Measurements from ENCODE around the gene NDUFA7.

NDUFA7 gene

DNA sequence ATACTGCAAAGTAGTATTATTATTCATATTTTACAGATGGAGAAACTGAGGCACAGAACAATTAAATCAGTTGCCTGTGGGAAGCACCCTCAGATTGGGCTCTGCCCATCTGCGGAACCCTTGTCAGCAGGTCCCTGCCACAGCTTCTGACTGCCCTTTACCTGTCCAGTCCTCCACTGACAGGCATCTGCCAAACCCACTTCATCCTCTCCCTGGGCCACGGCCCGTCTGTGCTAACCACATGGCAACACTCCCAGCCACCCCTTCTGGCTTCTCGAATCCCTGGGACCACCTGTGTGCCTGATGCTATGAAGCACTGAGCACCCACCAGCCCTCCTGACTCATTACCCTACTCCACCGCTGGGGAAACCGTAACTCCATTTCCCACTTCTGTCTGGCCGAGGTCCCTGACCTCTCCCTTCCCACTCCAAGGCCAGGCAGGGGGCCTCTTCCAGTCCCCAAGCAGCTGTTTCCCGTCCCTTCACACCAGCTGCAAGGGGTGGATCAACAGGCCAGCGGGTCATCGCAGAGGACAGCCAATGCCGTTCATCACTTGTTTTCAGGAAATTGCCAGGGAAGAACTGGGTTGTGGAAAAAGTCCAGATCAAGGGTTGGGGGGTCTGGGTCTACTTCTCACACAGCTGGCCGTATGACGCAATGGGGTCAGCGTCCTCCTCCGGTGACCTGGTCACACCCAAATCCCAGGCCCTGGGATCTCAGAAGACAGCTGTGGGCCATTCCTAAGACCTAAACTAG, 19.3 kb upstream of the NDUFA7 start:
- CTCF ChIA-PET, result interaction anchor here (1.3 kb wide), 1 partner anchor 106 kb away, joined by 3 read pairs; no protein-coding TSS in a partner anchor
- TF ChIP-seq, protein P1, sequence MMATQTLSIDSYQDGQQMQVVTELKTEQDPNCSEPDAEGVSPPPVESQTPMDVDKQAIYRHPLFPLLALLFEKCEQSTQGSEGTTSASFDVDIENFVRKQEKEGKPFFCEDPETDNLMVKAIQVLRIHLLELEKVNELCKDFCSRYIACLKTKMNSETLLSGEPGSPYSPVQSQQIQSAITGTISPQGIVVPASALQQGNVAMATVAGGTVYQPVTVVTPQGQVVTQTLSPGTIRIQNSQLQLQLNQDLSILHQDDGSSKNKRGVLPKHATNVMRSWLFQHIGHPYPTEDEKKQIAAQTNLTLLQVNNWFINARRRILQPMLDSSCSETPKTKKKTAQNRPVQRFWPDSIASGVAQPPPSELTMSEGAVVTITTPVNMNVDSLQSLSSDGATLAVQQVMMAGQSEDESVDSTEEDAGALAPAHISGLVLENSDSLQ (IDR thresholded peaks at IDR 0.05), result no peak
- TF ChIP-seq FOXM1 (IDR thresholded peaks at IDR 0.05; ENCODE audit: borderline replicate concordance) (no peak), SP1 (IDR thresholded peaks at IDR 0.05) (no peak), ARNT (IDR thresholded peaks at IDR 0.05) (no peak), NFRKB (IDR thresholded peaks at IDR 0.05) (no peak), TARDBP (IDR thresholded peaks at IDR 0.05) (no peak), ELF4 (IDR thresholded peaks at IDR 0.05) (no peak)
- POLR2A ChIA-PET, result interaction anchor here (1.3 kb wide), 1 partner anchor 104 kb away, joined by 3 read pairs; the partner anchor contains the start of gene HNRNPM
- no peak for DNase-seq (ENCODE audit: extremely low spot score)

DNA sequence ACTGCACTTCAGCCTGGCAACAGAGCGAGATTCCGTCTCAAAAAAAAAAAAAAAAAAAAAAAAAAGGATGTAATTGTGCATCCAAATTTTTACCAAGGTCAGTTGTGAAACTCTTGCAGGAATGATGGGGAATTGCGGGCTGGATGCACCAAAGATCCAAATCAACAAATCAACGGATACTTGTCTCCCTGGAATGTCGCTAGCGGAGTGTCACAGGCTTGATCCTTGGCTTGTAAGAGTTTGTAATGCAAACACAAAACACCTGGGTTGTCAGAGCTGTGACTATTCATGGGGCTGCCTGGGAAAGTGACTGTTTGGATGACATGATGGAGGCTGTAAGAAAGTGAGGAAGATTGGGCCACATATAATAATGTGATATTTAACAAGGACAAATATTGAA, 17.7 kb upstream of the NDUFA7 start:
- POLR2A ChIA-PET, result no interaction called here
- no peak for DNase-seq (ENCODE audit: extremely low spot score)
- no peak for TF ChIP-seq FOXA1 (IDR thresholded peaks at IDR 0.05)
- no peak for TF ChIP-seq LEF1 (IDR thresholded peaks at IDR 0.05; ENCODE audit: borderline replicate concordance)
- no peak for TF ChIP-seq NFRKB (IDR thresholded peaks at IDR 0.05)
- no peak for TF ChIP-seq SP1 (IDR thresholded peaks at IDR 0.05)
- TF ChIP-seq CTBP1 (IDR thresholded peaks at IDR 0.05; ENCODE audit: borderline replicate concordance), result no peak
- no peak for TF ChIP-seq FOXK2 (IDR thresholded peaks at IDR 0.05)
- no peak for TF ChIP-seq BHLHE40 (IDR thresholded peaks at IDR 0.05; ENCODE audit: borderline replicate concordance)
- TF ChIP-seq SUZ12 (IDR thresholded peaks at IDR 0.05), result no peak
- no peak for TF ChIP-seq ELF4 (IDR thresholded peaks at IDR 0.05)
- TF ChIP-seq, protein P1 (IDR thresholded peaks at IDR 0.05), result no peak
- TF ChIP-seq L3MBTL2 (conservative IDR thresholded peaks at IDR 0.05), result no peak
- no peak for TF ChIP-seq HDGF (IDR thresholded peaks at IDR 0.05; ENCODE audit: borderline replicate concordance)
- CTCF ChIA-PET, result no interaction called here

DNA sequence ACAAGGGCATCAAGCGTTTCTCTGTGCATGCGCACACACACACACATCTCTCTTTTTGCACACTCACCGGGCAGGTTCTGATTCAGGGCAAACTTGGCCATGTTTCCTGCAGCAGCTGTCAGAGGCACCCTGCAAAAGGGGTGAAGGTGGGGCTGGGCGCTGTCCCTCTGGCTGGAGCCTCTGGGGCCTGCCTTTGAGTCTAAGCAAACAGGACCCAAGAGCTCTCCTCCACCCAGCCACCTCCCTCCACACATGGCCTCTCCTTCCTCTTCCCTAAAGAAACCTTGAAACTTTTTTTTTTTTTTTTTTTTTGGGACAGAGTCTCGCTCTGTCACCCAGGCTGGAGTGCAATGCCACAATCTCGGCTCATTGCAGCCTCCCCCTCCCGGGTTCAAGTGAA, 16.6 kb upstream of the NDUFA7 start:
- DNase-seq (ENCODE audit: extremely low spot score), result no peak
- POLR2A ChIA-PET, result no interaction called here
- CTCF ChIA-PET, result no interaction called here
- no peak for TF ChIP-seq FOXA1 (IDR thresholded peaks at IDR 0.05)
- TF ChIP-seq FOXK2 (IDR thresholded peaks at IDR 0.05), result no peak
- no peak for TF ChIP-seq FOXM1 (IDR thresholded peaks at IDR 0.05; ENCODE audit: borderline replicate concordance)
- TF ChIP-seq TARDBP (IDR thresholded peaks at IDR 0.05), result no peak
- TF ChIP-seq NFRKB (IDR thresholded peaks at IDR 0.05), result no peak
- no peak for TF ChIP-seq LEF1 (IDR thresholded peaks at IDR 0.05; ENCODE audit: borderline replicate concordance)
- no peak for TF ChIP-seq BHLHE40 (IDR thresholded peaks at IDR 0.05; ENCODE audit: borderline replicate concordance)
- no peak for TF ChIP-seq SUZ12 (IDR thresholded peaks at IDR 0.05)
- no peak for TF ChIP-seq ARNT (IDR thresholded peaks at IDR 0.05)

DNA sequence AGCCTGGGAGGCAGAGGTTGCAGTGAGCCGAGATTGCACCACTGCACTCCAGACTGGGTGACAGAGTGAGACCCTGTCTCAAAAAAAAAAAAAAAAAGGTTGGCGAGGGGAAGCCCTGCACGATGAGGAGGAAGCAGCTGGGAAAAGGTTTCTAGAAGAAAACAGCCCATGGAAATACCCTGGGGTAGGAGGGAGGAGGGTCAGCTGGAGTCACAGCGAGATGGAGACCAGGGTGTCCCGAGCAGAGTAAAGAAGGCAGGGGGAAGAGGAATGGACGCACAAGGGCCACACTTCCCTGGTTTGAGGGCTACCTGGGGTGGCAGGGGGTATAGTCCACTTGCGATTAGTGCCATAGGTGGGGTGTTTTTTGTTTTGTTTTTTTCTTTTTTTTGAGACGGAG, 15.5 kb upstream of the NDUFA7 start:
- POLR2A ChIA-PET, result interaction anchor here (4.4 kb wide), 1 partner anchor 14 kb away, joined by 30 read pairs; the partner anchor contains the start of genes NDUFA7 and RPS28
- CTCF ChIA-PET, result interaction anchor here (0.6 to 1.1 kb wide), 2 partner anchors 17 to 250 kb away, joined by 3 to 4 read pairs; no protein-coding TSS in a partner anchor
- TF ChIP-seq ZNF384 (IDR thresholded peaks at IDR 0.05), result no peak
- no peak for DNase-seq (ENCODE audit: extremely low spot score)

DNA sequence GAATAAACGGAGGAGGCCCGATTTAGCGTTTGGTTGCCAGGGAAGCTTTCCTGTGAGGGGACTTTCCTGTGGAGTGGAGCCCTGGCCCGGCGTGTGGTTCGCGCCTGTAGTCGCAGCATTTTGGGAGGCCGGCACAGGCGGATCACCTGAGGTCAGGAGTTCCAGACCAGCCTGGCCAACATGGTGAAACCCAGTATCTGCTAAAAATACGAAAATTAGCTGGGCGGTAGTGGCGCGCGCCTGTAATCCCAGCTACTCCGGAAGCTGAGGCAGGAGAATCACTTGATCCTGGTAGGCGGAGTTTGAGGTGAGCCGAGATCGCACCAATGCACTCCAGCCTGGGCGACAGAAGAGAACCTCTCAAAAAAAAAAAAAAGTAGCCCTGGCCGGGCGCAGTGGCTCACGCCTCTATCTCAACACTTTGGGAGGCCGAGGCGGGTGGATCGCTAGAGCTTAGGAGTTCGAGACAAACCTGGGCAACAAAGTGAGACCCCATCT, 14.9 kb upstream of the NDUFA7 start:
- ChIA-PET CTCF (interaction anchor here (1.1 kb wide), 1 partner anchor 17 kb away, joined by 3 read pairs; no protein-coding TSS in a partner anchor), POLR2A (interaction anchor here (0.6 to 4.4 kb wide), 2 partner anchors 14 to 54 kb away, joined by 3 to 30 read pairs; partner anchors contain the start of genes NDUFA7, RAB11B and RPS28)
- DNase-seq (ENCODE audit: extremely low spot score), result no peak
- TF ChIP-seq BHLHE40 (IDR thresholded peaks at IDR 0.05; ENCODE audit: borderline replicate concordance), result no peak
- no peak for TF ChIP-seq LEF1 (IDR thresholded peaks at IDR 0.05; ENCODE audit: borderline replicate concordance)
- TF ChIP-seq SUZ12 (IDR thresholded peaks at IDR 0.05), result no peak
- TF ChIP-seq TARDBP (IDR thresholded peaks at IDR 0.05), result no peak
- TF ChIP-seq, protein P1 (IDR thresholded peaks at IDR 0.05), result no peak
- no peak for TF ChIP-seq FOXM1 (IDR thresholded peaks at IDR 0.05; ENCODE audit: borderline replicate concordance)
- no peak for TF ChIP-seq FOXA1 (IDR thresholded peaks at IDR 0.05)
- TF ChIP-seq ARNT (IDR thresholded peaks at IDR 0.05), result no peak
- no peak for TF ChIP-seq L3MBTL2 (conservative IDR thresholded peaks at IDR 0.05)
- no peak for TF ChIP-seq HDGF (IDR thresholded peaks at IDR 0.05; ENCODE audit: borderline replicate concordance)
- TF ChIP-seq ZNF384 (IDR thresholded peaks at IDR 0.05), result no peak
- no peak for TF ChIP-seq FOXK2 (IDR thresholded peaks at IDR 0.05)
- no peak for TF ChIP-seq NFRKB (IDR thresholded peaks at IDR 0.05)
- TF ChIP-seq SP1 (IDR thresholded peaks at IDR 0.05), result no peak
- TF ChIP-seq ELF4 (IDR thresholded peaks at IDR 0.05), result no peak
- TF ChIP-seq CTBP1 (IDR thresholded peaks at IDR 0.05; ENCODE audit: borderline replicate concordance), result no peak
